GM21786 (cell line): ENCODE measurements around the gene NCOA1.
"Not testable (repeated sequence)": the region's sequence is repeated elsewhere in the genome, so short reads cannot be mapped to it uniquely, and the experiment has no call there.

Source experiments
- ATAC-seq: cut with Tn5 transposase; IDR thresholded peaks from one replicate; pipeline ENCODE4 v1.9.1; 2021; ENCODE audit not compliant: unreplicated experiment

NCOA1 gene

GRCh38 chr2:24623535-24623934 lies 132.5 kb downstream of the NCOA1 start:
- ATAC-seq: no peak

GRCh38 chr2:24625728-24626127 lies 134.7 kb downstream of the NCOA1 start:
- ATAC-seq: no peak

GRCh38 chr2:24626131-24626530 lies 135.1 kb downstream of the NCOA1 start:
- ATAC-seq: no peak

GRCh38 chr2:24628746-24629145 lies 137.7 kb downstream of the NCOA1 start:
- no peak for ATAC-seq

- ATAC-seq: no peak
Measured at GRCh38 chr2:24632172-24632571, 141.1 kb downstream of the NCOA1 start.

GRCh38 chr2:24635181-24635580 lies 144.1 kb downstream of the NCOA1 start:
- no peak for ATAC-seq

- ATAC-seq: no peak
Measured at GRCh38 chr2:24638568-24638967, 147.5 kb downstream of the NCOA1 start.

GRCh38 chr2:24642351-24642750 lies 151.3 kb downstream of the NCOA1 start:
- ATAC-seq: no peak

GRCh38 chr2:24643051-24643450 lies 152.0 kb downstream of the NCOA1 start:
- no peak for ATAC-seq

- no peak for ATAC-seq
Measured at GRCh38 chr2:24644032-24644431, 153.0 kb downstream of the NCOA1 start.

GRCh38 chr2:24650997-24651642 lies 160.1 kb downstream of the NCOA1 start:
- no peak for ATAC-seq

GRCh38 chr2:24651643-24652003 lies 160.6 kb downstream of the NCOA1 start:
- no peak for ATAC-seq

- ATAC-seq: no peak
Measured at GRCh38 chr2:24652265-24653182, 161.5 kb downstream of the NCOA1 start.

GRCh38 chr2:24657818-24658217 lies 166.8 kb downstream of the NCOA1 start:
- ATAC-seq: no peak

GRCh38 chr2:24658531-24659202 lies 167.6 kb downstream of the NCOA1 start:
- no peak for ATAC-seq

- no peak for ATAC-seq
Measured at GRCh38 chr2:24659862-24660261, 168.8 kb downstream of the NCOA1 start.

- ATAC-seq: no peak
Measured at GRCh38 chr2:24667542-24667941, 176.5 kb downstream of the NCOA1 start.

GRCh38 chr2:24671230-24671629 lies 180.2 kb downstream of the NCOA1 start:
- ATAC-seq: no peak

GRCh38 chr2:24672589-24672988 lies 181.5 kb downstream of the NCOA1 start:
- ATAC-seq: no peak

GRCh38 chr2:24675338-24675737 lies 184.3 kb downstream of the NCOA1 start:
- no peak for ATAC-seq

- no peak for ATAC-seq
Measured at GRCh38 chr2:24676493-24676892, 185.4 kb downstream of the NCOA1 start.

- not testable (repeated sequence) for ATAC-seq
Measured at GRCh38 chr2:24678066-24678465, 187.0 kb downstream of the NCOA1 start.
